NCI-H526 treated with DMSO at 0.1 percent for 48 hours (cell line): ENCODE measurements around the gene ERC2.

Source experiments
- DNase-seq: peaks from one replicate; lab custom pipeline; 2025; lab: John Stamatoyannopoulos, UW

Gene ERC2

GRCh38 chr3:55795296-55795695, 673.0 kb downstream of the ERC2 start:
- DNase-seq: no peak

GRCh38 chr3:55792742-55793141, 675.5 kb downstream of the ERC2 start:
- no peak for DNase-seq

GRCh38 chr3:55792009-55792408, 676.3 kb downstream of the ERC2 start:
- DNase-seq: no peak

- DNase-seq: no peak
Observed at GRCh38 chr3:55790596-55791350, 677.5 kb downstream of the ERC2 start.

- no peak for DNase-seq
Observed at GRCh38 chr3:55789516-55789915, 678.8 kb downstream of the ERC2 start.

GRCh38 chr3:55782807-55783206, 685.5 kb downstream of the ERC2 start:
- no peak for DNase-seq

GRCh38 chr3:55782351-55782750, 685.9 kb downstream of the ERC2 start:
- DNase-seq: no peak

- no peak for DNase-seq
Observed at GRCh38 chr3:55780913-55781312, 687.4 kb downstream of the ERC2 start.

- peak; percentile 3 for DNase-seq
Observed at GRCh38 chr3:55779543-55779942, 688.7 kb downstream of the ERC2 start.

- no peak for DNase-seq
Observed at GRCh38 chr3:55775366-55776154, 692.7 kb downstream of the ERC2 start.

- DNase-seq: no peak
Observed at GRCh38 chr3:55774856-55775255, 693.4 kb downstream of the ERC2 start.

- no peak for DNase-seq
Observed at GRCh38 chr3:55771503-55771902, 696.8 kb downstream of the ERC2 start.

GRCh38 chr3:55770077-55770476, 698.2 kb downstream of the ERC2 start:
- no peak for DNase-seq

GRCh38 chr3:55766753-55767152, 701.5 kb downstream of the ERC2 start:
- no peak for DNase-seq

GRCh38 chr3:55765906-55766701, 702.2 kb downstream of the ERC2 start:
- DNase-seq: no peak

GRCh38 chr3:55765398-55765797, 702.9 kb downstream of the ERC2 start:
- DNase-seq: no peak

- DNase-seq: no peak
Observed at GRCh38 chr3:55756976-55757375, 711.3 kb downstream of the ERC2 start.

GRCh38 chr3:55755516-55756205, 712.6 kb downstream of the ERC2 start:
- DNase-seq: no peak

- DNase-seq: no peak
Observed at GRCh38 chr3:55752911-55753310, 715.4 kb downstream of the ERC2 start.

- DNase-seq: no peak
Observed at GRCh38 chr3:55751730-55752129, 716.5 kb downstream of the ERC2 start.

- no peak for DNase-seq
Observed at GRCh38 chr3:55750525-55750924, 717.7 kb downstream of the ERC2 start.

- no peak for DNase-seq
Observed at GRCh38 chr3:55749036-55749435, 719.2 kb downstream of the ERC2 start.
